DOHH2 (cell line): ENCODE results near the gene MSLN.

ENCODE experiments used
- H3F3A ChIP-seq: fragments of 200-600 bp; sonication (generic), shearing (Covaris generic); 2 replicates; pipeline ENCODE4 v1.6.0; 2016; ENCODE audit warnings: antibody characterized with exemption, mild to moderate bottlenecking; ENCODE audit not compliant: control insufficient read depth, insufficient read depth
- H3K27ac ChIP-seq: fragments of 200-600 bp; sonication (generic); 2 replicates; pipeline ENCODE4 v1.5.1; 2014; ENCODE audit warnings: low read depth, mild to moderate bottlenecking, low read length, moderate library complexity
- H3K27me3 ChIP-seq: fragments of 200-600 bp; sonication (generic); 2 replicates; pipeline ENCODE4 v1.6.1; 2014; ENCODE audit warnings: mild to moderate bottlenecking, low read length, mixed read lengths; ENCODE audit not compliant: control insufficient read depth
- H3K36me3 ChIP-seq: fragments of 200-600 bp; sonication (generic); 2 replicates; pipeline ENCODE4 v1.6.1; 2014; ENCODE audit warnings: mild to moderate bottlenecking, low read length, moderate library complexity, mixed read lengths; ENCODE audit not compliant: control insufficient read depth
- H3K4me1 ChIP-seq: fragments of 200-600 bp; sonication (generic); 2 replicates; pipeline ENCODE4 v1.6.1; 2014; ENCODE audit warnings: mild to moderate bottlenecking, low read length, mixed read lengths; ENCODE audit not compliant: control insufficient read depth
- H3K4me2 ChIP-seq: fragments of 200-600 bp; sonication (generic); 2 replicates; pipeline ENCODE4 v1.6.0; 2014; ENCODE audit warnings: mild to moderate bottlenecking, low read length, moderate library complexity
- H3K4me3 ChIP-seq: fragments of 200-600 bp; sonication (generic); 2 replicates; pipeline ENCODE4 v1.5.1; 2014; ENCODE audit warnings: mild to moderate bottlenecking, low read length, mixed read lengths
- H3K79me2 ChIP-seq: fragments of 200-600 bp; sonication (generic); 2 replicates; pipeline ENCODE4 v1.6.1; 2014; ENCODE audit warnings: mild to moderate bottlenecking, low read length, mixed read lengths; ENCODE audit not compliant: control insufficient read depth
- H3K9me2 ChIP-seq: fragments of 200-600 bp; sonication (generic); replicated peaks from 2 replicates; pipeline ENCODE4 v1.6.1; 2014; ENCODE audit warnings: mild to moderate bottlenecking, low read length, mixed read lengths; ENCODE audit not compliant: control insufficient read depth
- H3K9me3 ChIP-seq: fragments of 200-600 bp; sonication (generic); 2 replicates; pipeline ENCODE4 v1.6.1; 2014; ENCODE audit warnings: antibody characterized with exemption, low read length, mixed read lengths; ENCODE audit not compliant: control insufficient read depth, insufficient read depth
- H4K20me1 ChIP-seq: fragments of 200-600 bp; sonication (generic); 2 replicates; pipeline ENCODE4 v1.6.0; 2014; ENCODE audit warnings: low read depth, mild to moderate bottlenecking, antibody characterized with exemption, low read length, moderate library complexity; ENCODE audit not compliant: control insufficient read depth, insufficient read depth
- EZH2phosphoT487 ChIP-seq: fragments of 200-600 bp; sonication (generic); IDR thresholded peaks from 2 replicates; pipeline ENCODE4 v1.6.1; 2017; ENCODE audit warnings: borderline replicate concordance, mild to moderate bottlenecking, antibody characterized with exemption, low read length, moderate library complexity, mixed read lengths
- TF ChIP-seq, protein P1 (sequence below): fragments of 200-600 bp; sonication (generic); IDR thresholded peaks from one replicate; pipeline ENCODE4 v1.5.1; 2014; ENCODE audit warnings: antibody characterized with exemption, mild to moderate bottlenecking, low read depth, low read length; ENCODE audit not compliant: poor library complexity, severe bottlenecking

Gene MSLN

GRCh38 chr16:747978-748746 lies 12.4 kb upstream of the MSLN start:
- no peaks in the 10 kb centered on the region for H4K20me1 ChIP-seq
- H3K9me3 ChIP-seq, result no peaks in the 10 kb centered on the region
- H3K9me2 ChIP-seq, result no peaks in the 10 kb centered on the region
- H3K4me3 ChIP-seq, result no peak overlapping the region
- TF ChIP-seq, protein P1, sequence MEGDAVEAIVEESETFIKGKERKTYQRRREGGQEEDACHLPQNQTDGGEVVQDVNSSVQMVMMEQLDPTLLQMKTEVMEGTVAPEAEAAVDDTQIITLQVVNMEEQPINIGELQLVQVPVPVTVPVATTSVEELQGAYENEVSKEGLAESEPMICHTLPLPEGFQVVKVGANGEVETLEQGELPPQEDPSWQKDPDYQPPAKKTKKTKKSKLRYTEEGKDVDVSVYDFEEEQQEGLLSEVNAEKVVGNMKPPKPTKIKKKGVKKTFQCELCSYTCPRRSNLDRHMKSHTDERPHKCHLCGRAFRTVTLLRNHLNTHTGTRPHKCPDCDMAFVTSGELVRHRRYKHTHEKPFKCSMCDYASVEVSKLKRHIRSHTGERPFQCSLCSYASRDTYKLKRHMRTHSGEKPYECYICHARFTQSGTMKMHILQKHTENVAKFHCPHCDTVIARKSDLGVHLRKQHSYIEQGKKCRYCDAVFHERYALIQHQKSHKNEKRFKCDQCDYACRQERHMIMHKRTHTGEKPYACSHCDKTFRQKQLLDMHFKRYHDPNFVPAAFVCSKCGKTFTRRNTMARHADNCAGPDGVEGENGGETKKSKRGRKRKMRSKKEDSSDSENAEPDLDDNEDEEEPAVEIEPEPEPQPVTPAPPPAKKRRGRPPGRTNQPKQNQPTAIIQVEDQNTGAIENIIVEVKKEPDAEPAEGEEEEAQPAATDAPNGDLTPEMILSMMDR, result no peak
- TF ChIP-seq EZH2phosphoT487, result no peak
- H3K4me1 ChIP-seq, result no peaks in the 10 kb centered on the region
- no peaks in the 10 kb centered on the region for H3F3A ChIP-seq
- H3K79me2 ChIP-seq, result no peaks in the 10 kb centered on the region
- H3K27ac ChIP-seq, result no peak overlapping the region
- no peaks in the 10 kb centered on the region for H3K36me3 ChIP-seq
- no peak overlapping the region for H3K4me2 ChIP-seq
- no peaks in the 10 kb centered on the region for H3K27me3 ChIP-seq

- Histone ChIP-seq H3K9me2 (no peaks in the 10 kb centered on the region), H3F3A (no peaks in the 10 kb centered on the region), H3K27me3 (no peaks in the 10 kb centered on the region), H3K27ac (no peak overlapping the region), H3K4me3 (no peak overlapping the region), H3K4me2 (no peak overlapping the region), H4K20me1 (no peaks in the 10 kb centered on the region), H3K79me2 (no peaks in the 10 kb centered on the region), H3K36me3 (no peaks in the 10 kb centered on the region), H3K4me1 (no peaks in the 10 kb centered on the region), H3K9me3 (no peaks in the 10 kb centered on the region)
- TF ChIP-seq, protein P1, result no peak
- no peak for TF ChIP-seq EZH2phosphoT487
Observed at GRCh38 chr16:749010-749409, 11.5 kb upstream of the MSLN start.

GRCh38 chr16:750485-750884 lies 10.0 kb upstream of the MSLN start:
- TF ChIP-seq, protein P1, result no peak
- TF ChIP-seq EZH2phosphoT487, result no peak
- Histone ChIP-seq H3K27ac (no peak overlapping the region), H3K4me3 (no peak overlapping the region), H3K79me2 (no peaks in the 10 kb centered on the region), H4K20me1 (no peaks in the 10 kb centered on the region), H3K36me3 (no peaks in the 10 kb centered on the region), H3K4me2 (no peak overlapping the region), H3F3A (no peaks in the 10 kb centered on the region), H3K27me3 (no peaks in the 10 kb centered on the region), H3K4me1 (no peaks in the 10 kb centered on the region), H3K9me3 (no peaks in the 10 kb centered on the region), H3K9me2 (no peaks in the 10 kb centered on the region)
